ENCODE data around the gene CDK19. TPM values are rescaled to one million over a fixed set of nuclear protein-coding genes. Genes with fewer than 3 reads are reported as not detected.

CDK19 gene
- total and polyA plus RNA-seq, 2 of the 4 experiments (the other 2 are of a cell fraction), result 6.0 to 6.8 TPM

- no peak for TF ChIP-seq POLR2A (IDR thresholded peaks at IDR 0.05; ENCODE audit: low read depth, low read length)
- TF ChIP-seq CHD1 (IDR thresholded peaks at IDR 0.05; ENCODE audit: low read depth, low read length), result no peak
- TF ChIP-seq FOS (IDR thresholded peaks at IDR 0.05; ENCODE audit: low read depth, low read length), result no peak
- TF ChIP-seq NFE2L2 (IDR thresholded peaks at IDR 0.05; ENCODE audit: low read depth, low read length), result no peak
Observed at GRCh38 chr6:110563711-110564110, 251.6 kb downstream of the CDK19 start (continued).

- Histone ChIP-seq H3K9me1 (ENCODE audit: insufficient read depth, low read length) (no peaks in the 10 kb centered on the region), H4K8ac (ENCODE audit: low read depth in 2 of 2, low read length in 2 of 2) (no peak overlapping the region), H3K4me2 (ENCODE audit: low read depth, low read length) (no peak overlapping the region), H3K4me1 (ENCODE audit: control insufficient read depth, insufficient read depth, low read length) (peaks cover 6% of the 10 kb centered on the region; the same call in 1 of the 2 replicates), H3K18ac (ENCODE audit: low read depth, low read length) (no peak overlapping the region), H4K91ac (ENCODE audit: insufficient read depth, low read depth, low read length) (no peak overlapping the region), H3K14ac (replicated peaks; ENCODE audit: low read depth, low read length) (no peak overlapping the region), H2AK5ac (ENCODE audit: low read depth, low read length) (no peak overlapping the region), H2AK9ac (replicated peaks; ENCODE audit: low read depth, low read length, poor library complexity) (no peak overlapping the region), H4K5ac (ENCODE audit: low read depth, low read length) (no peak overlapping the region), H3K4me3 (ENCODE audit: insufficient read depth, low read depth, low read length) (no peak overlapping the region), H2BK120ac (ENCODE audit: low read depth, low read length) (no peak overlapping the region), H3K23ac (ENCODE audit: low read depth, low read length) (no peak overlapping the region), H3K56ac (ENCODE audit: extremely low read depth, insufficient read depth, low read length) (no peak overlapping the region), H2BK5ac (ENCODE audit: low read depth, low read length, poor library complexity, severe bottlenecking) (no peak overlapping the region), H2BK15ac (ENCODE audit: low read depth, low read length) (no peak overlapping the region), H3K79me1 (ENCODE audit: low read depth in 1 of 2, low read length in 2 of 2) (no peaks in the 10 kb centered on the region), H2BK20ac (ENCODE audit: low read depth, low read length) (no peak overlapping the region), H3K36me3 (ENCODE audit: control insufficient read depth, insufficient read depth, low read length) (no peaks in the 10 kb centered on the region), H3K27me3 (ENCODE audit: control insufficient read depth, insufficient read depth, low read length) (no peaks in the 10 kb centered on the region; the same call in 1 of the 2 replicates), H3K9me3 (ENCODE audit: control insufficient read depth, insufficient read depth, low read length) (peaks cover 2% of the 10 kb centered on the region; the same call in 1 of the 2 replicates), H2AFZ (replicated peaks; ENCODE audit: low read length, poor library complexity) (no peak overlapping the region), H4K20me1 (ENCODE audit: insufficient read depth, low read length) (no peaks in the 10 kb centered on the region), H3K9ac (ENCODE audit: low read depth, low read length) (no peak overlapping the region), H3K27ac (ENCODE audit: insufficient read depth, low read length) (no peak overlapping the region), H3K4ac (ENCODE audit: low read depth, low read length) (no peak overlapping the region)
- intact Hi-C loops (cut with micrococcal nuclease), result no loop called here
- dilution Hi-C loops (cut with HindIII; ENCODE audit: low sequenced_read_pairs, unreplicated experiment), result no loop called here
- CTCF ChIA-PET, result no interaction called here
- in situ Hi-C loops (cut with MboI; ENCODE audit: low sequenced_read_pairs), result no loop called here
- ATAC-seq (ENCODE audit: low read depth) (no peak), DNase-seq (no peak)
- POLR2A ChIA-PET (ENCODE audit: unreplicated experiment), result no interaction called here
- no TSS peak for BruUV-seq (replicated peaks)
- WGBS, 2 experiments (ENCODE audit: extremely low coverage in 2 of 2, insufficient read length in 1 of 2), result 100% methylated on average over 1 of the region's 6 CpGs; no CpG with 5 or more reads in 1 of the 2 experiments
- TF ChIP-seq FOS (IDR thresholded peaks at IDR 0.05; ENCODE audit: low read depth, low read length) (no peak), USF2 (IDR thresholded peaks at IDR 0.05; ENCODE audit: low read depth, low read length) (no peak), SMC3 (IDR thresholded peaks at IDR 0.05; ENCODE audit: low read depth, low read length) (no peak), RAD21 (IDR thresholded peaks at IDR 0.05; ENCODE audit: low read length) (no peak), POLR2A (IDR thresholded peaks at IDR 0.05; ENCODE audit: low read depth, low read length) (no peak), ELK1 (IDR thresholded peaks at IDR 0.05; ENCODE audit: borderline replicate concordance, low read depth, low read length) (no peak), CHD1 (IDR thresholded peaks at IDR 0.05; ENCODE audit: low read depth, low read length) (no peak), CEBPB (IDR thresholded peaks at IDR 0.05; ENCODE audit: low read depth, low read length) (no peak), BHLHE40 (IDR thresholded peaks at IDR 0.05; ENCODE audit: low read depth, low read length) (no peak), RFX5 (IDR thresholded peaks at IDR 0.05; ENCODE audit: low read depth, low read length) (no peak), NFE2L2 (IDR thresholded peaks at IDR 0.05; ENCODE audit: low read depth, low read length) (no peak), CTCF (conservative IDR thresholded peaks at IDR 0.05; ENCODE audit: low read depth, low read length) (no peak), MAZ (IDR thresholded peaks at IDR 0.05; ENCODE audit: borderline replicate concordance, low read depth, low read length) (no peak)
Observed at GRCh38 chr6:110562316-110562915, 252.9 kb downstream of the CDK19 start.

Data from IMR-90 (cell line).